Measurements from ENCODE around the gene SNAPC2.

Gene SNAPC2

DNA sequence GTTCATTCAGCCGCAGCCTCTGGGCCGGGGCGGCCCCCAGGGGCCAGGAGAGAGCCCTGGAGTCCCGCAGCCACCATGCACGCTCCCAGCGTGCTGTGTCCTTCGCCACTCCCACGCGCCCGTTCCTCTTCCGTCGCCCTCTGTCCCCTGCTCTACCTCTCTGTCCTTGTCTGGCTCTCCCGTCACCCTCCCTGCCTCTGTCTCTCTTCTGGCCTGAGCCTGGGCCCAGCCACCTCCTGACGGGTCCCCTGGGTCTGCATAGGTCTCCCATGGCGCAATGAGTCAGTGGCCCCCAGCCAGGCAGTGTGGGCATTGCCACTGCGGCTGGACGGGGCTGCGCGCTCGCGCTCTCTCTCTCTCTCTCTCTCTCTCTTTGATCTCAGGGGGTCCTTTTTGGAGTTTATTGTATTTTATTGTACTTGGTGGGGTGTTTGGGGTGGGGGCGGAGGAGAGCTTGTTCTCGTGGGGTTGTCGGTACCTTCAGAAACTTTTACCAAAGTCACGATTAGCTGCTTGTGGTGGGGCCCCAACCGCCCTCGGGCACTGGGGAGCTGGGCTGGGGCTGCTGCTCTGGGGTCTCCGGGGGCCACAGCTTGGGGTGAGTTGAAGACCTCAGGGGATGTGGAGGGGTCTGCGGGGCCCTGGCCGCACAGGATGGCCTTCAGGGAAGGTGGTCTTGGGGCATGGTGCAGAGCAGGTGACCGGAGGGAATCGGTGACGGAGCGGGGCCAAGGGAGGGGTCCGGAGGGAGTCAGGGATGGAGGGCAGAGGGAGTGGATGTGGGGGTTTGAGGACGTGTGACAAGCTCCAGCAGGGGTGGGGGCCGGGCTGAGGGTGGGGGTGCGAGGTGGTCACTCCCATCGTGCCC is 7.2 kb upstream of the SNAPC2 start:
- H3K27ac ChIP-seq, result no peak overlapping the region
- TF ChIP-seq, protein P1, sequence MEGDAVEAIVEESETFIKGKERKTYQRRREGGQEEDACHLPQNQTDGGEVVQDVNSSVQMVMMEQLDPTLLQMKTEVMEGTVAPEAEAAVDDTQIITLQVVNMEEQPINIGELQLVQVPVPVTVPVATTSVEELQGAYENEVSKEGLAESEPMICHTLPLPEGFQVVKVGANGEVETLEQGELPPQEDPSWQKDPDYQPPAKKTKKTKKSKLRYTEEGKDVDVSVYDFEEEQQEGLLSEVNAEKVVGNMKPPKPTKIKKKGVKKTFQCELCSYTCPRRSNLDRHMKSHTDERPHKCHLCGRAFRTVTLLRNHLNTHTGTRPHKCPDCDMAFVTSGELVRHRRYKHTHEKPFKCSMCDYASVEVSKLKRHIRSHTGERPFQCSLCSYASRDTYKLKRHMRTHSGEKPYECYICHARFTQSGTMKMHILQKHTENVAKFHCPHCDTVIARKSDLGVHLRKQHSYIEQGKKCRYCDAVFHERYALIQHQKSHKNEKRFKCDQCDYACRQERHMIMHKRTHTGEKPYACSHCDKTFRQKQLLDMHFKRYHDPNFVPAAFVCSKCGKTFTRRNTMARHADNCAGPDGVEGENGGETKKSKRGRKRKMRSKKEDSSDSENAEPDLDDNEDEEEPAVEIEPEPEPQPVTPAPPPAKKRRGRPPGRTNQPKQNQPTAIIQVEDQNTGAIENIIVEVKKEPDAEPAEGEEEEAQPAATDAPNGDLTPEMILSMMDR (conservative IDR thresholded peaks at IDR 0.05), result no peak

DNA sequence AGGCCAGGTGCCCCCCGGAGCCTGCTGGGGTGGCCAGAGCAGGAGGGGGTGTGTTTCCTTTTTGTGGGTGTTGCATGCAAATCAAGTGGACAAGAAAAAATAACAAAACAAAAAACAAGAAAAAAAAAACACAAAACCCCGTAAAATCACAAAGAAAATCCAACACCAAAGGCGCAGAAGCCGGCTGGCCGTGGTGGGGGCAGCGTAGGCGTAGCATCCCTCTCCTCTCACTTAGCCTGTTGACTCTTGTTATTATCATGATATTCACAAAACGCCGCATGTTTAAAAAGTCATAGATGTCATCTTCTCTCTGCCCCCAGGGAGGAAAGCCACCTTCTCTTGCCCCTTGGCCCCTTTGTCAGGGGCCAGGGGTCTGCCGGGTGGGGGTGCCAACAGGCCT is 6.5 kb upstream of the SNAPC2 start:
- no peak overlapping the region for H3K27ac ChIP-seq
- TF ChIP-seq, protein P1 (conservative IDR thresholded peaks at IDR 0.05), result no peak

DNA sequence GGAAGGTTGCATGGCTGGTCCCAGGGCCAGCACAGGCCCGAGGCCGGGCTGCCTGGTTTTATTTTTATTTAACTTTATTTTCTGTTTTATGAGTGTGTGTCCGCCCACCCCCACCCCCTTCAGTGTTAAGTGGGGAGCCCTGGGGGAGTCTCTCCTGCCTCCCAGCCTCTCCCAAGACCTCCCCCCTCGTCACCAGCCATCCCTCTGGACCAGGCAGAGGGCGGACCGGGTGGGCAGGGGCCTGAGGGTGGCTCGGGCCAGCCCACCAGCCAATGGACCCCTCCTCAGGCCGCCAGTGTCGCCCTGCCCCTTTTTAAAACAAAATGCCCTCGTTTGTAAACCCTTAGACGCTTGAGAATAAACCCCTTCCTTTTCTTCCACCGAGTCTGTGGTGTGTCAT is 6.0 kb upstream of the SNAPC2 start:
- TF ChIP-seq, protein P1 (conservative IDR thresholded peaks at IDR 0.05), result no peak
- H3K27ac ChIP-seq, result no peak overlapping the region

DNA sequence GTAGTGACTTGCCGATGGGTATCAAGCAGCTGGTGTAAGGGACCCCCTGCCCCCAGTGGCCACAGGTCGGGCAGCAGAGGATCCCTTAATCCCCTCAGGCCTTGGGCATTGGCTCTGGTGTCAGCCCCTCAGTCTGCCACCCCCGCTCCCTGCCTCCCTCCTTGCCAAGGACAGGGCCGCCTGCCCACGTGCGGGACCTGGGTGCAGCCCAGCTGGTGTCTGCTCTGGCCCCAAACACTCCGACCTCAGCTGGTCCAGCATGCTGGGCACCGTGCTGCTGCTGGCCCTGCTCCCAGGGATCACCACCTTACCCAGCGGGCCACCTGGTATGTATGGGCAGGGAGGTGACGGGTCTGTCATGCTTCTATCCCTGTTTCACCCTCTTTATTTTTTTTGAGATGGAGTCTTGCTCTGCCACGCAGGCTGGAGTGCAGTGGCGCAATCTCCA is 5.5 kb upstream of the SNAPC2 start, which contains the start of gene TGFBR3L:
Gene TGFBR3L, plus strand, starts transcription at position 233 of the 448 bp plus-strand sequence.
- H3K27ac ChIP-seq, result no peak within 1 kb of the TSS

DNA sequence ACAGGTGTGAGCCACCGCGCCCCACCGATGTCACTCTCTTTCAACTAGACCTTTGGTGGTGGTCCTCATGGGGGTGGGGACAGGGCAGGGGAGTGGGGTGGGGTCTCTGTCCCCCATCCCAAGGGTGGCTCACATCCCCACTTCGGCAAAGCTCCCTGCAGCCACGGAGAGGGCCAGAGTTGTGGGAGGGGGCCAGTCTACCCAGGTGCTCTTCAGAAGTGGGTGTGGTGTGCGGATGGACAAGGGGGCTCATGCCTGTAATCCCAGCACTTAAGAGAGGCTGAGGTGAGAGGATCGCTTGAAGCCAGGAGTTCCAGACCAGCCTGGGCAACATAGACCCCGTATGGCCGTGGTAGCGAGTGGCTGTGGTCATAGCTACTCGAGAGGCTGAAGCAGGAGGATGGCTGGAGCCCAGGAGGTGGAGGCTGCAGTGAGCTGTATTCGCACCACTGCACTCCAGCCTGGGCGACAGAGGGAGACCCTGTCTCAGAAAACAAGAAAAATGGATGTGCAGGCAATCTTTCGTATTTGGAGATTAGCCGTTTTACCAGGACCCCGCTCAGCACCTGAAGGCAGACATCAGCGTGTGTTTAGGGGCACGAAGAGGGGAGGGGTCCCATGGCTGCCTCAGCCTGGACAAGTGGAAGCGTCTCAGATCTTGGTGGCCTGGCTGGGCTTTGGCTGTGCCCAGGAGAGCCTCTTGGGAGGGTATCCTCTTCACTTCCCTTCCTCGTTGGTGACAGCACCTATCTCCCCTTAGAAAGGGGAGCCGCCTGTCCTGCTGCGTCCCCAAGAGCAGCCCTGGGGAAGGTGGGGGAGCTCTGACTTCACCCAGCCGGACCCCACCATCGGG is 4.7 kb upstream of the SNAPC2 start:
- no peak overlapping the region for H3K27ac ChIP-seq
- TF ChIP-seq, protein P1 (conservative IDR thresholded peaks at IDR 0.05), result no peak

More for the DNA sequence above, 5.5 kb upstream of the SNAPC2 start, which contains the start of gene TGFBR3L:
- TF ChIP-seq, protein P1 (conservative IDR thresholded peaks at IDR 0.05), result no peak

DNA sequence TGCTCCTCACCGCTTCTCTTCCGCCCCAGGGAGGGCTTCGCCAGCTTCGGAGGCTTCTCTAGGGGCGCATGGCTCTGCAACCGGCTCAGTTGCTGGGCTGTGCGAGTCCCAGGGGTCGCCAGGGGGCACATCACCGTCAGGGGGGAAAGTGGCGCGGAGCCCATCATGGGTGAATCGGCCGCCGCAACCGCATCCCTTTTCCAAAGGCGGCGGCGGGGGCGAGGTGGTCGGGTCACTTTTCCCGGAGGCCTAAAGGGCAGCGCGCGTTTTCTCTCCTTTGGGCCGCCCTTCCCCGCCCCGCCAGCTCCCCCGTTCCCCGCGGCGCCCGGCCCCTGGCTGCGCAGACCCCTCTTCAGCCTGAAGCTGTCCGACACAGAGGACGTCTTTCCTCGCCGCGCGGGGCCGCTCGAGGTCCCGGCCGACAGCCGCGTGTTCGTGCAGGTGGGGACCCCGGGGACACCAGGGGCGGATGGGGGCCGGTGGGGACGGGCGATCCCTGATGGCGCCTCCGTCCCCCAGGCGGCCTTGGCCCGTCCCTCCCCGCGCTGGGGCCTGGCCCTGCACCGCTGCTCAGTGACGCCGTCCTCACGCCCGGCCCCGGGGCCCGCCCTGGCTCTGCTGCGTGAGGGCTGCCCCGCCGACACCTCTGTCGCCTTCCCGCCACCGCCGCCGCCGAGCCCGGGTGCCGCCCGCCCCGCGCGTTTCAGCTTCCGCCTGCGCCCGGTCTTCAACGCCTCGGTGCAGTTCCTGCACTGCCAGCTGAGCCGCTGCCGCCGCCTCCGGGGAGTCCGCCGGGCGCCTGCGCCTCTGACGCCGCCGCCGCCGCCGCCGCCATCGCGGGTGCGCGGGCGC is 3.8 kb upstream of the SNAPC2 start:
- H3K27ac ChIP-seq, result no peak overlapping the region; the same call in 1 of the 2 replicates
- TF ChIP-seq, protein P1 (conservative IDR thresholded peaks at IDR 0.05), result 0 out of 2 replicates have a peak, but pooled peaks have one; percentile 4

Measured in VCaP (cell line).